Measurements from ENCODE around the gene TXN2.
"Not testable (repeated sequence)": the region's sequence is repeated elsewhere in the genome, so short reads cannot be mapped to it uniquely, and the experiment has no call there.

The TXN2 gene

GRCh38 chr22:36454916-36455570, 26.4 kb downstream of the TXN2 start:
- peak; percentile 55 to 81 (median 58) for DNase-seq

DNA sequence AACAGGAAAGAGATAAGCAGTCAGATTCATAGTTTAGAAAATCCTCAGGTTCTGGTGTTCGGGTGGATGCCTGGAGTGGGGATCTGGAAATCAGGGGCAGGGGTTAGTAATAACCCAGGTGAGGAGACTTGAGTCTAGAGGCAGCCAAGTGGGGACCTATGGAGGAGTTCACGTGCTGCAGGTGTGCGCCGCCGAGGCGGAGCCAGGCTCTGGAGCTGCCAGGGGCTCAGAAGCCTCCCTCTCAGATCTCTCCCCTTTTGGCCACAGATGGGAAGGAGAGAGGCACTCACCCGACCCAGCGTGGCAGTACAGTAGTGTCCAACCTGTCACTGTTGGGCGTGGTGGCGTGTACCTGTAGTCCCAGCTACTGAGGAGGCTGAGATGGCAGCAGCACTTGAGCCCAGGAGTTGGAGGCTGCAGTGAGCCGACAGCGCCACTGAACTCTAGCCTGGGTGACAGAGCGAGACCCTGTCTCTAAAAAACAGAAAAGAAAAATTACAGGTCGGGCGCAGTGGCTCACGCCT, 27.5 kb downstream of the TXN2 start:
- no peak for DNase-seq

GRCh38 chr22:36452978-36453607, 28.3 kb downstream of the TXN2 start:
- DNase-seq, result not testable (repeated sequence)

GRCh38 chr22:36452250-36452977, 29.0 kb downstream of the TXN2 start:
- DNase-seq, result no peak

GRCh38 chr22:36450923-36451322, 30.5 kb downstream of the TXN2 start:
- DNase-seq, result not testable (repeated sequence)

DNA sequence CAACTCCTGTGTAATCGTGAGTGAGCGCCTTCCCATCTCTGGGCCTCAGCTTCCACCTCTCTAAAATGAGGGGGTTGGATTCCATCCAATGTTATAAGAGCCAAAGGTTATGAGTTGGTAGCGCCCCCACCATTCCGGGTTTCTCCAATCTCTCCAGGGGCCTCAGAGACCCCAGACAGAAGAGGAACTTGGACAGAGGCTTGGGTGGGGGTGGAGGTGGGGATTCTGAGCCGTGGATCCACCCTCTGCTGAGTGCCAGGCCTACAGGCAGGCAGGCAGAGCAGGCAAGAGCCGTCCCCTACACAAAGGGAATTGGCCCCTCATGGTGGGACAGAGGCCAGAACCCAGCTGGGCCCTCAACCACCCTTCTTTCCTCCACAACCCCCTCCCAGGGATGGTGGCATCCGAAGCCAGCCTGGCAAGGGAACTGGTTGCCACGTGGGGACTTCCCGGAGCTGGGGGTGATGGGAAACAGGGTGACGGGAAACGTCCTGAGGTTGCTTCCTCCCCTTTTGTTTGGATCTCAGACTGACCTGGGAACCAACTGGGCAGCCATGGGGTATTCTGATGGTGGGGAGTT, 31.8 kb downstream of the TXN2 start:
- peak in 2 of 3 donors; percentile 54 to 56 for DNase-seq

GRCh38 chr22:36447632-36448031, 33.8 kb downstream of the TXN2 start:
- DNase-seq, result peak; percentile 37 to 47 (median 39)

DNA sequence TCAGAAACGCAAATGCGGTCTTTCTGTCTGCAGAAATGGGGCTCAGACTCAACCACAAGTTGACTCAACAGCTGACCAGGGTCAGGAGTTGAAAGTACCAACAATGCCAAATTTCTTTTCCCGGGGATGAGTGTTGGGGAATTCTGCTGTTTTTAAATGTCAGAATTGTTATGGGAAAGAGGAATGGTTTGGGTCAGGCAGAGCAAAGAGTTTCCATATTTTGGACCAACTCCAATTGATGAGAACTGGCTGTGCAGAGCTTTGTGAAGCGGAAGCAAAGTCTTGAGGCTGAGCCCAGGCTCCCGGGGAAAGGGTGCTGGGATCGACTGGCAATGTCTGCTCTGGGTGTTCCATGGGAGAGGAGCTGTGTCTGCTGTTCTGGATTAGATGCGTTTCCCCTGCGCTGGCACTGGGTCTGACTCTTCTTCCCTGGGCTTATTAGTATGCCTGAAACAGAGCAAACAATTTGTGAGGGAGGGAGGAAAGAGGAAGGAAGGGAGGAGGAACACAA, 36.2 kb downstream of the TXN2 start:
- DNase-seq, result peak; percentile 70 to 83 (median 70)

- DNase-seq, result no peak
Observed at GRCh38 chr22:36443198-36443770, 38.2 kb downstream of the TXN2 start.

DNA sequence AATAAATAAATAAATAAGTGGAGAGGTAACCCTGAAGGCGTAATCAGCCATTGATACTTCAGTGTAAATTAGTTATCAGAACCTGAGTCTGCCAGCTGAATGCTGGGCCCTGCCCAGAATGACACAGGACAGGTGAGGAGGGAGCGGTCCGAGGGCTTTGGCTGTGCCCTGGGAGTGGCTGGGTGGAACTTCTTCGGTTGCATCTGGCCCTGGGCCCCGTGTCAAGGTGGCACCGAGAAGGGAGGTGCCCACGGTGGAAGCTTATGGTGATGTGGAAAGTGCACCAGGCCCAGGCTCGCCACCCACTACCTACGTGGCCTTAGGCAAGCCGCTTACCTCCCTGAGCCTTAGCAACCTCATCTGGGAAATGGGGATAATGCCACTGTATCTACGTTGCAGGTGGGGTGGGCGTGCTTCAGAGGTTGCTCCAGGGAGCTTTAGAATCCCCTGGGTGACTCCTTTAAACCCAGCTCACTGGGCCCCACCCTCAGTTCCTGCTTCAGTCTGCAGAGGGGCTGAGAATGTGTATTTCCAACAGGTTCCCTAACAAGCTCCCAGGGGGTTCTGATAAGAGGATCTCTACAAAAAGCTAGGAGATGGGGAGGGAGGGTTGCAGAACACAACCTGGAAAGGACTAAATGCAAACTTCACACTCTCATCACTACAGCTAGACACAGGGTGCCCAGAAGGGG, 38.8 kb downstream of the TXN2 start:
- no peak for DNase-seq

GRCh38 chr22:36440429-36441002, 40.9 kb downstream of the TXN2 start:
- no peak for DNase-seq

- DNase-seq, result peak; percentile 88 to 90 (median 90)
Observed at GRCh38 chr22:36439481-36440271, 41.8 kb downstream of the TXN2 start.

- DNase-seq, result peak in 1 of 3 donors; percentile 33
Observed at GRCh38 chr22:36435516-36436415, 45.7 kb downstream of the TXN2 start.

GRCh38 chr22:36433318-36434231, 47.9 kb downstream of the TXN2 start:
- DNase-seq, result no peak

DNA sequence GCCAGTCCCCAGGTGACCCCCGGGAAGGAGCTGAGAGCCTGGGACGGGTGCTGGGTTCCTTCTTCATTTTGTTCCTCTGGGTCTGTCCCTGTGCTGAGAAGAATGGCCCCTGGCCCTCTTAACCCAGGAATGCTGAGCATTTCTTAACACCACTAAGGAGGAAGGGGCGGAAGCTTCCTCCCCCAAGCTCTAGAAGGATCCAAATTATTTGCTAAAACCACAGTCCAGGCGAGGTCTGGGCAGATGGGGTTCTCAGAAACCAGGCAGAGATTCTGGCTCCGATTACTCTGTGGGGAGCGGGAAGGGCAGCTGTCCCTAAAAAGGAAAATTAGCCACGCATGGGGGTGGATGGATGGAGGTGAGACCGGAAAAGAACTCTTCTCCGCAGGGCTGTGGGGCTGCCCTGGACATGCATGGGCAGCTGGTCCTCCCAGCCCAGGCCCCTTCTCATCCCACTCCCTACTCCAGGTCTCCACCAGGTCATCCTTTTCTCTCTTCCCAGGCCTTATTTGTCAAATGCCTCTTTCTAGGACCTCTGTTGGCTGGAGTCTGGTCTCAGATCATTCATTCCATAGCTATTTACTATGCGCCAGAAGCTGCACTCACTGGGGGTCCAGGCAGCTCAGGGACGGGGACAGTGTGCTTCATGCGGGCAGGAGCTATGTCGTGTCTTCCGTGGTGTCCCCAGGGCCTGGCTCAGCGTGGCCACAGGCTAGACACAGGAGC, 48.7 kb downstream of the TXN2 start:
- DNase-seq, result no peak

DNA sequence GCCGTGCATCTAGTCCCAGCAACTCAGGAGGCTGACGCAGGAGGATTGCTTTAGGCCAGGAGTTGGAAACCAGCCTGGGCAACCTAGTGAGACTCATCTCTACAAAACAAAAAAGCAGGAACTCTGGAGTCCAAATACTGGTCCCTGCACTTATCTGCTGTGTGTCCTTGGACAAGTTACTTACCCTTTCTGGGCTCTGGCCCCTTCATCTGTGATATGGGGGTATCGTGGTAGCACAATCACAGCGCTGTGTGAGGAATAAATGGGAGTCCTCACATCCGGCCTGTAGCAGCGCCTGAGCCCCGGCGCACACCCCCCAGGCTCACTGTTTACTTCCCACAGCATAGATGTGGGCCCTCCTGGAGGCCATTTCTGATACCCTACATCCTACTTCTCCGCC, 49.5 kb downstream of the TXN2 start:
- no peak for DNase-seq

DNA sequence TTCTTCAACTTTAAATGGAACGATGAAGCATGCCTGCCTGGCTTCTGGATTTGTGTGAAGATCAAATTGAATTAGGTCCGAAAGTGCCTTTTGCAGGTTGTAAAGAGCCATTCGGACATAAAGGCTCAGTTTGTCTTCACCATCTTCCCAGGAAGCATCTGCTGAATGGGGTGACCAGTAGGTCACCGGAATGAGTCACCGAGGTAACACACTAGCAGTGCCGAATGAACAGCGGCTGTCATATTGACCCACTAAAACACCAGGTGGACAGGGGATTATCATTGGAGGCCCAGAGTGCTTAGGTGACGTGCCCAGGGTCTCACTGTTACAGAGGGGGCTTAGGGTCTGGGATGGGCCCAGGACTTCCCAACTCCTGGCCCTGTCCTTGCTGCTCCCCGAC, 50.6 kb downstream of the TXN2 start:
- no peak for DNase-seq

DNA sequence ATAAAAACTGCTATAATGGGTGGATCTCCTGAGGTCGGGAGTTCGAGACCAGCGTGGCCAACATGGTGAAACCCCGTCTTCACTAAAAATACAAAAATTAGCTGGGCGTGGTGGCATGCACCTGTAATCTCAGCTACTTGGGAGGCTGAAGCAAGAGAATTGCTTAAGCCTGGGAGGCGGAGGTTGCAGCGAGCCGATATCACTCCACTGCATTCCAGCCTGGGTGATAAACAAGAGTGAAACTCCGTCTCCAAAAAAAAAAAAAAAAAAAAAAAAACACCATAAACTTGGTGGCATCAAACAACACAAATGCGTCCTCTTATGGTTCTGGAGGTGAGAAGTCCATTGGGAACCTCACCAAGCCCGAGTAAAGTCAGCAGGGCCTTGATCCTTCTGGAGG, 53.5 kb downstream of the TXN2 start:
- not testable (repeated sequence) for DNase-seq
